Transverse colon (tissue), 4 donors: ENCODE results near the gene PSAP.

Experiments
- EP300 ChIP-seq: sonication (generic); formaldehyde crosslinking; IDR thresholded peaks from one replicate; pipeline ENCODE4 v1.6.1; 2017; ENCODE audit warnings: antibody characterized with exemption, low read depth
- POLR2A ChIP-seq: fragments of 450-650 bp; IDR thresholded peaks from one replicate; pipeline ENCODE4 v1.6.1; 2016; ENCODE audit warnings: antibody characterized with exemption, mild to moderate bottlenecking, moderate library complexity
- POLR2AphosphoS5 ChIP-seq, 3 donors: sonication (generic); formaldehyde crosslinking; IDR thresholded peaks; one replicate each; pipeline ENCODE4 v1.6.1; 2016; ENCODE audit warnings: antibody characterized with exemption in 3 of 3
- TF ChIP-seq, protein P1 (sequence below), 5 experiments: fragments of 200-600 bp in 3 of 5; fragments of 450-650 bp in 2 of 5; sonication (generic) in 3 of 5; IDR thresholded peaks; 1 replicate in 2 of 5; 2 replicates in 3 of 5; pipeline ENCODE4 v1.5.1; 2016 to 2017; ENCODE audit warnings: antibody characterized with exemption in 5 of 5, inconsistent platforms in 3 of 5, mild to moderate bottlenecking in 2 of 5, moderate library complexity in 1 of 5

GRCh38 chr10:71833451-71834342, 17.4 kb downstream of the PSAP start:
- TF ChIP-seq POLR2A (no peak), POLR2AphosphoS5 (IDR thresholded peaks at IDR 0.05) (no peak), EP300 (no peak)
- TF ChIP-seq, protein P1, sequence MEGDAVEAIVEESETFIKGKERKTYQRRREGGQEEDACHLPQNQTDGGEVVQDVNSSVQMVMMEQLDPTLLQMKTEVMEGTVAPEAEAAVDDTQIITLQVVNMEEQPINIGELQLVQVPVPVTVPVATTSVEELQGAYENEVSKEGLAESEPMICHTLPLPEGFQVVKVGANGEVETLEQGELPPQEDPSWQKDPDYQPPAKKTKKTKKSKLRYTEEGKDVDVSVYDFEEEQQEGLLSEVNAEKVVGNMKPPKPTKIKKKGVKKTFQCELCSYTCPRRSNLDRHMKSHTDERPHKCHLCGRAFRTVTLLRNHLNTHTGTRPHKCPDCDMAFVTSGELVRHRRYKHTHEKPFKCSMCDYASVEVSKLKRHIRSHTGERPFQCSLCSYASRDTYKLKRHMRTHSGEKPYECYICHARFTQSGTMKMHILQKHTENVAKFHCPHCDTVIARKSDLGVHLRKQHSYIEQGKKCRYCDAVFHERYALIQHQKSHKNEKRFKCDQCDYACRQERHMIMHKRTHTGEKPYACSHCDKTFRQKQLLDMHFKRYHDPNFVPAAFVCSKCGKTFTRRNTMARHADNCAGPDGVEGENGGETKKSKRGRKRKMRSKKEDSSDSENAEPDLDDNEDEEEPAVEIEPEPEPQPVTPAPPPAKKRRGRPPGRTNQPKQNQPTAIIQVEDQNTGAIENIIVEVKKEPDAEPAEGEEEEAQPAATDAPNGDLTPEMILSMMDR (IDR thresholded peaks at IDR 0.05), result no peak
